Measurements from ENCODE around the gene FOXI3. TPM values are rescaled to one million over a fixed set of nuclear protein-coding genes. Genes with fewer than 3 reads are reported as not detected.
"Not testable (repeated sequence)": the region's sequence is repeated elsewhere in the genome, so short reads cannot be mapped to it uniquely, and the experiment has no call there.

FOXI3 gene
- total RNA-seq, 2 experiments from 2014 or later: not detected

DNA sequence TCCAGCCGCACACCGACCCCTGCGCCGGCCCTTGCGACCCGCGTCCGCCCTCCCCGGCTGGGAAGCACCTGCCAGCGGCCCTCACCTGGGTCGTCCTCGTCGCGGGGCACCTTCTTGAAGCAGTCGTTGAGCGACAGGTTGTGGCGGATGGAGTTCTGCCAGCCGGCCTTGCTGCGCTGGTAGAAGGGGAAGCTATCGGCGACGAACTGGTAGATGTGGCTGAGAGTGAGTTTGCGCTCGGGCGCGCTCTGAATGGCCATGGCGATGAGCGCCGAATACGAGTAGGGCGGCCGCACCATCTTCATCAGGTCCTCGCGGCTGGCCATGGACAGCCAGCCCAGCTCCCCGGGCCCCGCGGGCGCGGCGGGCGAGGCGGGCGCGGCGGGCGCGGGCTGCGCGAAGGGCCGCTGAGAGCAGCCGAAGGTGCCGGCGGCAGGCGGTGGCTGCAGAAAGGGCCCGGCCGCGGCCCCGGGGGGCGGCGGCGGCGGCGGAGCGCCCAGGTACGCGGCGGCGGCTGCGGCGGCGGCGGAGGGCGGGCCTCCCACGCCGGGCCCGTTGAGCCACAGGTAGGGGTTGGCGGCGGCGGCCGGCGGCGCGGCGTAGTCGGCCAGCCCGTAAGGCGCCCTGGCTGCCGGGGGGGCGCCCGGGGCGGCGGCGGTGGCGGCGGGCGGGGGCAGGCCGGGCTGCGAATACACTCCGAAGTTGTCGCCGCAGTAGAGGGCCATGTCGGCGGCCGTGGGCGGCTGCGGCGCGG, 505 bp downstream of the FOXI3 start:
- Mint-ChIP-seq H3K36me3 (no peaks in the 10 kb centered on the region), H3K4me1 (peaks cover 4% of the 10 kb centered on the region), H3K4me3 (peak overlapping the region; percentile 32), H3K9me3 (peaks cover 1% of the 10 kb centered on the region), H3K27ac (no peak overlapping the region), H3K27me3 (peaks cover 82% of the 10 kb centered on the region)
- DNase-seq: peak; percentile 14

DNA sequence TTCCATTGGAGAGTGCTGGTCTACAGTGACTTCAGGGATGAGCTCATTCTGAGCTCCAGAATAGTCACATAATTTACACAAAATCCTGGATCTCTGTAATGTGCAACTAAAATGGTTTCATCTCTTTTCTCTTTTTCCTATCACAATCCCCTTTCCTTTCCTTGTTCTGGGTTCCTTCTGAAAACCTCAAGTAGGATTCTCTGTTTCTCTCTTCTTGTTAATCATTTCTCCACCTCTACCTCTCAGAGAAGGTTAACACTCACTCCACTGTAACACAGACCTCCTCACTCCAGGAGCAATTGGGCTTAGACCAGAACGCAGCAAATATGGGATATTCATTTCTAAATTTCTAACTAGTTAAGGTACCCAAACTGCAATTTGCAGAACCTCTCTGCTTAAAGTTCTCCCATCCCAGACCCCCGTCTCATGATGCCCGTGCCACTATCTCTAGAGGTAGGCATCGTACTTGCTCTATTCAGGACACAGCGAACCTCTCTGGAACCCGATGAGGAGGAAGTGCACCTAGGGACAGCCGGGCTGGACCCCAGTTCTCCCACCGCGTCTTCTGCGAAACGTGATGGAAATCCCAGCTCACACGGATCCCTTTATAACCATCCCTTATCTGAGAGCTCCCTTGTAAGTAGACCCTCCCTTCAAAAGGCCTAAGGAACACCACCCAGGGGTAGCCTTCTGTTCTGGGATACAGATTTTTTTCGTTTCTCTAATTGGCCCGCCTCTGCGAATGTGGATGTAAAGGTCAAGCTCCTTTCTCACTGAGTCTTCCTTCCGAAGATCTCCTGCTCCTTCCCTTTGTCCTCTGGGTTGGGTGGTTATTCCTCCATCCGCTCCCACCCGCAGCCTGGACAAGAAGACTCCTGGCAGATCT, 1.3 kb downstream of the FOXI3 start:
- DNase-seq: no peak
- H3K36me3 Mint-ChIP-seq: no peaks in the 10 kb centered on the region
- H3K9me3 Mint-ChIP-seq: peaks cover 1% of the 10 kb centered on the region
- no peak overlapping the region for H3K4me3 Mint-ChIP-seq
- peaks cover 79% of the 10 kb centered on the region for H3K27me3 Mint-ChIP-seq
- peaks cover 4% of the 10 kb centered on the region for H3K4me1 Mint-ChIP-seq
- H3K27ac Mint-ChIP-seq: no peak overlapping the region

DNA sequence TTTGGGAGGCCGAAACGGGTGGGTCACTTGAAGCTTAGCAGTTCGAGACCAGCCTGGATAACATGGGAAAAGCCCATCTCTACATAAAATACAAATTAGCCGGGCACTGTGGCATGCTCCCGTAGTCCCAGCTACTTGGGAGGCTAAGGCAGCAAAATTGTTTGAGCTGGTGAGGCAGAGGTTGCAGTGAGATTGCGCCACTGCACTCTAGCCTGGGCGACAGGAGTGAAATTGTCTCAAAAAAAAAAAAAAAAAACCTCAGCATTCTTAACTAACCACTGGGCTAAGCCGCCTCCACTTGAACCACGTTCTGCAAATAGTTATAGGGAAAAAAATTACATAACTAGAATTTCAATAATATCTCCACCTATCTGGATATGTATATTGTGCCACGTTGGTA, 2.3 kb downstream of the FOXI3 start:
- H3K4me3 Mint-ChIP-seq: no peak overlapping the region
- peaks cover 78% of the 10 kb centered on the region for H3K27me3 Mint-ChIP-seq
- DNase-seq: no peak
- H3K9me3 Mint-ChIP-seq: peaks cover 1% of the 10 kb centered on the region
- H3K36me3 Mint-ChIP-seq: no peaks in the 10 kb centered on the region
- H3K4me1 Mint-ChIP-seq: peaks cover 4% of the 10 kb centered on the region
- H3K27ac Mint-ChIP-seq: no peak overlapping the region

DNA sequence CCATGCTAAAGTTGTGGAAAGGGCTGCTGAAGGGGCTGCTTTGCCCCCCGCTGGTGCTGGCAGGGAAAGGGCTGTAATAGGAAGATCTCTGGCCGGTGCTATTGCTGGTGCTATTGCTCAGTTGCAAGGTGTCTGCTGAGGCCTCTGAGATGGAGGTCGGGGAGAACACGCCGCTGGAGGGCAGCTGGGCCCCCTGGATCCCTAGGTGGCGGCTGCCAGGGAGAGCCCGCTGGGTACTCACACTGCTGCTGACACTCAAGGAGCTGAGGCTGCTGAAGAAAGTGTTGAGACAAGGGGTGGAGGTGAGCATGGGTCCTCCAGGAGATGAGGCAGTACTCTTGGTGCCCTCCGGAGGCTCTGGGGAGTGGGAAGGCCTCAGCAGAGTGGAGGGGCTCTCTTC, 4.2 kb downstream of the FOXI3 start:
- Mint-ChIP-seq H3K4me1 (peaks cover 4% of the 10 kb centered on the region), H3K27me3 (peaks cover 70% of the 10 kb centered on the region), H3K9me3 (no peaks in the 10 kb centered on the region), H3K4me3 (no peak overlapping the region), H3K27ac (no peak overlapping the region), H3K36me3 (no peaks in the 10 kb centered on the region)
- no peak for DNase-seq

DNA sequence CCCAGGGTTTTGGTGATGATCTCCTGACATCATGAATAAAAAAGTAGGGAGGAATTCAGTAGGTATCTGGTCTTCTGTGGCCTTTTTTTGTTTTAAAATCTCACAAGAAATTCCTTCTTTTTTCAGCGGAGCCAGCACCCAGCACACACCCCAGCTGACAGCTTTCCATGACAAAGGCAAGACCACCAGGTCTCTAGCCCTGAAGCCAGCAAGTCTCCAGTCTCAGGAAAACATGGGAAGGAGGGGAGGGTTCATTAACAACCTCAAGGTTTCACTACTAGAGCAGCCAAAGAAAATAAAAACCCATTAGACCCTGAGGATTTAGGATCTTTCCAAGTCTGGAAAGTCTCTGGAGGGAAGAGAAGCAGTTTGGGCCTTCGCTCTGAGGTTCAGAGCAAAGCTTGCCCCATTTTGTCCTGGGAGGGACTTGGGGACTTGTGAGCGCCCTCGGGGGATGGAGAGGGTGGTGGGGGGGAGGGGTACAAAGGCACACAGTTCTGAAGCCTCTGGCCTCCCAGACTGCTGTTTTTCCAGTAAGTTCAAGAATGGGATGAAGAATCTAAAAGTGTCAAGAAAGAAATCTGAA, 9.0 kb downstream of the FOXI3 start:
- H3K4me1 Mint-ChIP-seq: no peaks in the 10 kb centered on the region
- H3K36me3 Mint-ChIP-seq: no peaks in the 10 kb centered on the region
- DNase-seq: no peak
- no peak overlapping the region for H3K4me3 Mint-ChIP-seq
- H3K27me3 Mint-ChIP-seq: peaks cover 57% of the 10 kb centered on the region
- H3K27ac Mint-ChIP-seq: no peak overlapping the region
- H3K9me3 Mint-ChIP-seq: no peaks in the 10 kb centered on the region

DNA sequence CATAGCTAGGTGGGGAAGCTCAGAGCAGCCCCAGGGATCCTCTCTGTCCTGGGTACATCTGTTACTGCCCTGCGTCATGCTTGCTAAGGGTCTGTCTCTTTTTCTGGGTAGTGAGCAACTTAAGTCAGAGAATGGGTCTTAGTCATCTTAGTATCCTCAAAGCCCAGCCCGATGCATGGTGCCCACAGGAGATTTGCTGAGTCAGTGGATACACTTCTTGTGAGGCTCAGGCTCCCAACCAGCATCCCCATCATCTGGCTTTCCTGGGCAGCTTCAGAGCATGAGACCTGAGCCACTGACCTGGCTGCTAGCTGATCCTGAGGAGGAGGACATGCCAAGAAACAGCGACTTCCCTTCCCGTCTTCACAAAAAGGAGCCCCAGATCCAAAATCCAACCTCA, 10.0 kb downstream of the FOXI3 start:
- no peaks in the 10 kb centered on the region for H3K36me3 Mint-ChIP-seq
- peaks cover 50% of the 10 kb centered on the region for H3K27me3 Mint-ChIP-seq
- H3K27ac Mint-ChIP-seq: no peak overlapping the region
- DNase-seq: no peak
- no peaks in the 10 kb centered on the region for H3K9me3 Mint-ChIP-seq
- no peaks in the 10 kb centered on the region for H3K4me1 Mint-ChIP-seq
- H3K4me3 Mint-ChIP-seq: no peak overlapping the region

DNA sequence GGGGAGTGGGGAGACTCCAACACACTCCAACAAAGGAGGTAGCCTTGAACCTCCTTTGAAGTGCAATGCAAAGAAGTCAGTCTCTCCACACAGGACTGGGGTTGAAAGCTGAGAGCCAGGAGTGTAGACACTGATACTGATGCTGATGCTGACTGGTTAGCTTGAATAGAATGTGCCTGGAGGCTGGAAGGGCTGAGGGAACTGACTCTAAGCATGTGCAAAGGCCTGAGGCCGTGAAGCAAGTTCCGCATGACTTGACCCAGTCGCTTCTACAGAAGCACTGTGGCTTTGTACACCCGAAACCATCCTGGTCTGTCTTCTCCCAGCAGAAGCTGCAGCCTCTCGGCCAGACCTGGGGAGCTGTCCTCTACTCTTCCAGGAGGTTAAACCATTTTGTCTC, 10.4 kb downstream of the FOXI3 start:
- Mint-ChIP-seq H3K36me3 (no peaks in the 10 kb centered on the region), H3K27me3 (peaks cover 47% of the 10 kb centered on the region), H3K27ac (no peak overlapping the region), H3K9me3 (no peaks in the 10 kb centered on the region), H3K4me3 (no peak overlapping the region), H3K4me1 (no peaks in the 10 kb centered on the region)
- DNase-seq: no peak

DNA sequence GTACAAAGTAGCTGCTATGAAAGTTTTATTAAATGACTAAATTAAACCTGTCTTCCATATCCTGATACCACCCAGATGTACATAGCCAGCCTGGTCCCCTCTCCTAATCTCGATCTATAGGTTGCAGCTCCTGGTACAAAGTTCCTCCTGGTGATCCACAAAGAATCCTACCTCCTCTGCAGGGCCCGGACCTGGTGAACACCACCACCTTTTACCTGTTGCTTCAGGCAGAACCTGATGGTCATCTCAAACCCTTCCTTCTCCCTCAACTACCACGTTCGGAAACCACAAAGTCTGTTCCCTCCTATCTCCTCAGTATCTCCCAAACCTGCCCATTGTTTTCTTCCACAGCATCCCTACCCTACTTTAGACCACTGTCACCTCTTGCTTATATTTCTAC, 15.5 kb downstream of the FOXI3 start:
- peaks cover 39% of the 10 kb centered on the region for H3K27me3 Mint-ChIP-seq
- no peak overlapping the region for H3K27ac Mint-ChIP-seq
- H3K4me1 Mint-ChIP-seq: no peaks in the 10 kb centered on the region
- peaks cover 1% of the 10 kb centered on the region for H3K9me3 Mint-ChIP-seq
- no peaks in the 10 kb centered on the region for H3K36me3 Mint-ChIP-seq
- no peak for DNase-seq
- no peak overlapping the region for H3K4me3 Mint-ChIP-seq

DNA sequence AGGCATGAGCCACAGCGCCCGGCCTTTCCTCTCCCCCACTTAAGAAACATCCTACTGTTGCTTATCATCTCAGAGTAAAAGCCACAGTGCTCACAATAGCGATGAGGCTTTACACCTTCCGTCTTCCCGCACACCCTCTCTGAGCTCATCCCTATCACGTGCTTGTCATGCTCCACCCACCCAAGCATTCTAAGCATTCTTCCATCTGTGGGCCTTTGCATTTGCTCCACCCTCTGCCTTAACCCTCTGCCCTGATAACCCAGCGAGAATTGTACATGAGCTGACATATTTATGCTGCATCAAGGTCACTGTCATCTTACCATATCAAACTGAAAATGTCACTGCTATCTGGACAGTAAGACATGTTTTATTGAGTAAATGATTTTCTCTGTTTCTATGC, 22.6 kb downstream of the FOXI3 start:
- H3K4me1 Mint-ChIP-seq: no peaks in the 10 kb centered on the region
- DNase-seq: no peak
- no peaks in the 10 kb centered on the region for H3K36me3 Mint-ChIP-seq
- no peak overlapping the region for H3K27ac Mint-ChIP-seq
- no peak overlapping the region for H3K4me3 Mint-ChIP-seq
- no peaks in the 10 kb centered on the region for H3K27me3 Mint-ChIP-seq
- H3K9me3 Mint-ChIP-seq: peaks cover 3% of the 10 kb centered on the region

DNA sequence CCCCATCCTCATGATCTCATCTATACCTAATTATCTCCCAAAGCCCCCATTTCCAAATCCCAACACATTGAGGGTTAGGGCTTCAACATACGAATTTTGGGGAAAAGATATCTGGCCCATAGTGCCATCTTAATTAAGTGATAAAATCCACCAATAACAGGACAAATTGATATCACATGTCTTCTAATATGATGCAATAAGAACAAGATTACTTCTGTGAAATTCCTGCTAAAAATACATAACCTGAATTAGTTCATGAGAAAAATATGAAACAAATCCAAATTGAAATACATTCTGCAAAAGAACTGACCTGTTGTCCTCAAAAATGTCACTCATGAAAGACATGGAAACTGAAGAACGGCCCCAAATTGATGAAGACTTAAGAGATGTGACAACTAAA, 28.8 kb downstream of the FOXI3 start:
- H3K4me1 Mint-ChIP-seq: no peaks in the 10 kb centered on the region
- DNase-seq: no peak
- H3K4me3 Mint-ChIP-seq: no peak overlapping the region
- H3K36me3 Mint-ChIP-seq: no peaks in the 10 kb centered on the region
- no peaks in the 10 kb centered on the region for H3K27me3 Mint-ChIP-seq
- H3K9me3 Mint-ChIP-seq: no peaks in the 10 kb centered on the region
- H3K27ac Mint-ChIP-seq: no peak overlapping the region

DNA sequence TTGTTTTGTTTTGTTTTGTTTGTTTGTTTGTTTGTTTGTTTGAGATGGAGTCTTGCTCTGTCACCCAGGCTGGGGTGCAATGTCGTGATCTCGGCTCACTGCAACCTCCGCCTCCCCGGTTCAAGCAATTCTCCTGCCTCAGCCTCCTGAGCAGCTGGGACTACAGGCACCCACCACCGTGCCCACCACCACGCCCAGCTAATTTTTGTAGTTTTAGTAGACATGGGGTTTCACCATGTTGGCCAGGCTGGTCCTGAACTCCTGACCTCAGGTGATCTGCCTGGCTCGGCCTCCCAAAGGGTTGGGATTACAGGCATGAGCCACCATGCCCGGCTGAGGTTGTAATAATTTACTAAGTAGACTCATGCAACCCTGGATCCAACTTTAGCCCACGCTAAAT, 33.4 kb downstream of the FOXI3 start:
- H3K4me3 Mint-ChIP-seq, H3K9me3 Mint-ChIP-seq, H3K27ac Mint-ChIP-seq, H3K36me3 Mint-ChIP-seq, DNase-seq, H3K4me1 Mint-ChIP-seq, H3K27me3 Mint-ChIP-seq: not testable (repeated sequence)

DNA sequence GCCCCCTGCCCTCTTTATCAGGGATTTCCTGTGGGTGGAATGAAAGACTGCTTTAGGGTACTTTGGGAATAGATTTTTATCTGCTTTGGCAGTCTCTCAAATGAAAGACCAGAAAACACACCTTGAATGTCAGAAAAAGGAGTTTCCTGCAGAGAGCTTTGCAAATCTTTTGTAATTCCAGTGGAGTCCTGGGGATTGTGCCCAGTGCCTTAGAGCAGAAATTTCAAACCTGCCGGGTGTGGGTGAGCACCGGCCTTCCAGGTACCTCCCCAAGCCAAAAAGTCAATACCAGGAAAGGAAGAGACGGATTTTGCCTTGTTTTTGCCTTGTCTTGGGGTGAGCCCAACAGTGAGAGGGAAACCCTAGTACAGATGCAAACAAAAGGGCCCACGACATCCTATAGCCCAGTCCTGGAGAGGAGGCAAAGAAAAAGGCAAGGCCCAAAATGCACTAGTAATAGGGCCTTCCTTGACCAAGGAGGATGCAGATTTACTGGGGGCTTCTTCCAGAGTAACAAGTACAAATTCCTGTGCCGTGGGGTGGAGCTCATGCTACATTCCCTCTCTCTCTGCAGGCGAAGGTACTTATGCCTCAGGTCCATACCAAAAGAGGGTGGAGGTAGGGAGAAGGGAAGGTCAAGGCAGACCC, 36.4 kb downstream of the FOXI3 start:
- no peak for DNase-seq
- no peaks in the 10 kb centered on the region for H3K4me1 Mint-ChIP-seq
- H3K36me3 Mint-ChIP-seq: no peaks in the 10 kb centered on the region
- no peaks in the 10 kb centered on the region for H3K9me3 Mint-ChIP-seq
- no peak overlapping the region for H3K4me3 Mint-ChIP-seq
- no peaks in the 10 kb centered on the region for H3K27me3 Mint-ChIP-seq
- H3K27ac Mint-ChIP-seq: no peak overlapping the region

DNA sequence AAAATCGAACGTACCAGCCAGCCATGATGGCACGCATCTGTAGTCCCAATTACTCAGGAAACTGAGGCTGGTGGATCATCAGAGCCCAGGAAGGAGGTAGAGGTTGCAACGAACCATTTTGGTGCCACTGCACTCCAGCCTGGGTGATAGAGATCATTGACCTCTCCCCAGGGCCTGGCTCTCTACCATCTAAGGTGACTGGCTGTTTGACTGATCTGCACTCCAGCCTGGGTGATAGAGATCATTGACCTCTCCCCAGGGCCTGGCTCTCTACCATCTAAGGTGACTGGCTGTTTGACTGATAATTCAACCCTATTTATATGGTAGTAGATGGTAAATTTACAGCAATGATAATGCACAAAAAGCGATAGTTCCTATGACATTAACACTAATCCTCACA, 43.6 kb downstream of the FOXI3 start:
- not testable (repeated sequence) for H3K4me3 Mint-ChIP-seq, H3K9me3 Mint-ChIP-seq, H3K4me1 Mint-ChIP-seq, H3K27ac Mint-ChIP-seq, H3K27me3 Mint-ChIP-seq, H3K36me3 Mint-ChIP-seq, DNase-seq

DNA sequence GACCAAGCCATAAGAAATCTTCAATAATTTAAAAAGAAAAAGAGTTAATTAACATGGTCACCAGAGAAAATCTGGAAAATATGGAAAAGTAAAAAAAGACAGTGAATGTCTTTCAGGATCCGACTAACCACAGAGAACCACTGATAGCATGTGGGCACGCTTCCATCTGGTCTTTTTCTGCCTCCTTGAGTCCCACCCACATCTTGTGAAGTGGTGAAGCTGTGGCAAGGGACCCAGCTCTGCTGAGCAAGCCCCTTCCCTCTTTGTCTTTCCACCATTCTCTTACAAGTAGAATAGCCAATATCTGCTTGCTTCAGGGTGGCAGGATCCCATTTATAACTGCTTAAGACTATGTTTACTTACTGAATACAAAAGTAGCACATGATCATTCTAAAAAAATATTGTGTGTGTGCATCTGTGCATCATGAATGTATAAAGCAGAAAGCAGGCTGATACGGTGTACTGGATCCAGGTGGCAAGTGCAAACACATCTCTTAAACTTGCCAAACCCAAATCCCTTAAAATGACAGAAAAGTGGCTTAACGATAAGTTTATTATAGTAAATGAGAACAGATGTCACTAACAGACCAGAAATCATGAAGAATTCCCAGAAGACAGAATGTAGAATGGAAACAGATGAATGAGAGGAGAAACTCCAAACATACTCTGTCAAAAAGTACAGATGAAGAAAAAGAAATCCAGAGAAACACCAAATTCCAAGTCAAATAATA, 52.3 kb downstream of the FOXI3 start:
- H3K4me1 Mint-ChIP-seq: no peaks in the 10 kb centered on the region
- no peaks in the 10 kb centered on the region for H3K9me3 Mint-ChIP-seq
- no peak for DNase-seq
- peaks cover 13% of the 10 kb centered on the region for H3K27me3 Mint-ChIP-seq
- H3K27ac Mint-ChIP-seq: no peak overlapping the region
- no peaks in the 10 kb centered on the region for H3K36me3 Mint-ChIP-seq
- H3K4me3 Mint-ChIP-seq: no peak overlapping the region

DNA sequence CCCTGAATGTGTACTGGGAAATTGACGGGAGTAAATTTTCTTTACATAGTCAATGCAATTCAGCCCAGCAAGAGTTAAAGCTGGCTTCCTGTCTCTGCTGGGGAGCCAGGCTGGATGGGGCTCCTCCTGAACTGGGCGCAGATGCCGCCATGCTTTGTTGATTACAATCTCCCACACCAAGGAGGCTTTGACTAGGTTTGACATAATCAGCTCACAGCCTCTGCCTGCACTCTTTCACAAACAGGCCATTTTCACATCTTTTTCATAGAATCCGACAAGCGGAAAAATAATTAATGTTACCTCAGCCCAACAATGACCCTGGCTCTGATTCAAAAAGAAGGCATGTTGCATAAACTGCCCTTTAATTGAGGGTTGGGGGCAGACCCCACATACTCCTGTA, 54.3 kb downstream of the FOXI3 start:
- Mint-ChIP-seq H3K27me3 (peaks cover 8% of the 10 kb centered on the region), H3K27ac (no peak overlapping the region), H3K4me1 (no peaks in the 10 kb centered on the region), H3K36me3 (no peaks in the 10 kb centered on the region), H3K4me3 (no peak overlapping the region), H3K9me3 (peaks cover 1% of the 10 kb centered on the region)
- no peak for DNase-seq

All from activated naive CD8-positive, alpha-beta T cell treated with anti-CD3 and anti-CD28 coated beads for 36 hours (primary cell).